GM21423 (cell line): Measurements from ENCODE around the gene FOXN1.
A peak's percentile ranks its signal among the peaks of the same experiment; 100 is the strongest.
"Not testable (repeated sequence)": the region's sequence is repeated elsewhere in the genome, so short reads cannot be mapped to it uniquely, and the experiment has no call there.

ENCODE experiments used
- ATAC-seq: cut with Tn5 transposase; IDR thresholded peaks from one replicate; pipeline ENCODE4 v1.9.1; 2021; ENCODE audit warnings: mild to moderate bottlenecking, moderate library complexity; ENCODE audit not compliant: unreplicated experiment

The FOXN1 gene

DNA sequence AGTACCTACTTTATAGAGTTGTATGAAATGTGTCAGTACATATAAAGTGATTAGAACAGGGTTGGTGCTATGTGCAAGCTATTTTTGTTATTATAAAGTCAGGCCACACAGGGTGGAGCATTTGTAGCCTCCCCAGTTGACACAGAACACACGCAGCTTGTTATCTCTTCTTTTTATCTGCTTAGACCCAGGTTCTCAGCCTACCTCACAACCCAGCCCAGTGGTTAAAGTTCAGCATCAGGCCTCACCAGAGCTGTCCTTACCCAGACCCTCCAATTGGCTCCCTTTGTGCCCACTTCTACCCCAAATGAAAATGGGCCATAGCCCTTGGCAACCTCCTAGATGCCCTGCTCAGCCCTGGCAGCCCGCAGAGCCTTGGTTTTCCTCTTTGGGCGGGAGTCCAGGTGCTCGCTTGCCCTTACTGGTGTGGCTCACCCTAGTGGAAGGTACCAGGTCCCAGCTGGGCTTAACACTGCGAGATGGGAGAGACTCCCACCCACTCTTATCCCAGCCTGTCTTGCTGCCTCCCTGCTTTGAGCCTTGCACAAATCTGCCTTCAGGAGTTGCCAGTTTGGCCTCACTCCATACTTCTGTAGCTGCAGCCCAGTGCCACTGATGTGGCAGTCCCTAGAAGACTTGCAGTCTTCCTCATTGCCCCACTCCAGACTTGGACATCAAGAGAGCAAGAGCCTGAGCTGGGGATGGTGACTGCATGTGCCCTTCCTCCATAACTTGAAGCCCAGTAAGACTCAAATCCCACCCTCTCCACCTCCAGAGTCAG lies 66.3 kb downstream of the FOXN1 start:
- ATAC-seq = no peak

DNA sequence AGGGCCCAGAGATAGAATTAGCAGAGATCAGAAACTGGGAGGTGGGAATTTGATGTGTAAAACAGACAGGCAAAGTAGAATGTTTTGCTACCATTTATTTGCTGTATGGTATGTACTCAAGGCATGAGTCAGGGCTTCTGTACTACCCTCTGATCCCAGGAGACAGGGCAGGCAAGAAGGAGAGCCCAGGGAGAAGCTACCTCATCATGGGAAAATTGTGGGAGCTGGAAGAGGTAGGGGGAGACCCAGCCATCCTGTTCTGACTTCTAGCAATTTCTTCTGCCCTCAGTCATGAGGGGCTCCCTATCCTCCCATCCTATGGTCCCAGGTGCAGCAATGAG lies 66.9 kb downstream of the FOXN1 start:
- ATAC-seq = no peak

DNA sequence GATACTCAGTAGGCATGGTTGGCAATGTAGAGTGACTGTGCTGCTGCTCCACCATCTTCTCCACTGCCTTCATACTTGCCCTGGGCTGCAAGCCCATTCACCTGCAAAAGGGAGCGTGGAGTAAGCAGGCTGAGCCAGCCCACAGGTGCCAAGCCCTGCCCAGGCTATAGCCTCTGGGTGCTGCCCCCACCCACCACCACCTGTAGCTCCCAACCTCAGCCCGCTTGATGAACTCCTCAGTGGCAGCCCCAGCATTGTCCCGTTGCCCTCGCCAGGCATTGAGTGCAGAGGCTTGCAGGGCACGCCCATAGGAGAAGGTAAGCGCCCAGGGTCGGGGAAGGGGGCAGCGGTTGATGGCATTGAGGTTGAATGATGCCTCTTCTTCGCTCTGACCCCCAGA lies 67.4 kb downstream of the FOXN1 start:
- ATAC-seq = no peak

DNA sequence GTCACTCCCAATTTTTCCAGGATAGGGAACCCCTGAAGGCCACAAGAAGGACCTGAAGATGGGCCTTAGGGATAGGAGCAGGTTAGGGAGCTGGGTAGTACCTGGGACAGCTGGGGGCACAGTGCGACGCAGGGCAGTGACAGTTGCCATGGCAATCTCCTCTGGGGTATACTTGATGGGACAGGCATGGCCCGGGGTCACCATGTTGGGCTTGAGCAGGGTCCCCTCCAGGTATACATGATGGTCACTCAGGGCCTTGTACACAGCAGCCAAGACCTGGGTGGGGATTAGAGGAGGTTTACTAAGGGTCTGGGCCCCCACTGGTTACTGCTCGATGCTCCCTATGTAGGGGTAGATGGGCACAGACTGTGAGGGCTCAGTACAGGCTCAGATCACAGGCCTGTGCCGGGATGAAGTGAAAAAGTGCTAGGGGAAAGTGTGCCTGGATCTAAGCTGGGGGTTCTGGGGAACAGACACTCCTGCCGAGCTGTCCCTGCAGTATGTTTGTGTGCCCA lies 67.9 kb downstream of the FOXN1 start:
- ATAC-seq = no peak

DNA sequence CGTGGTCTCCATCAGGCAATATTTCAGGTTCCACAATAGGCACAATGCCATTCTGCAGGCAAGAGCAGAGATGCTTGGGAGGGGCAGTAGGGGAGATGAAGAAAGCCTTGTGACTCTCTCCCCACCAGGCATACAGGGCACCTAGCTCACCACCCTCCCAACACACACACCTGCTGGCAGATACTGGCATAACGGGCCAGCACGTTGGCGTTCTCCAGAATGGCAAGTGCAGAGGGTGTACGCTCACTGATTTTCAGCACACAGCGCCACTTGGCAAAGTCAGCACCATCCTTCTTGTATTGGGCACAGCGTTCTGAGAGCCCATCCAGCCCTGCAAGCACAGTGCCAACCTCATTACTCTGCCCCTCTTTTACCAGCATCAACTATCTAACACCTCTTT lies 68.4 kb downstream of the FOXN1 start:
- no peak for ATAC-seq

DNA sequence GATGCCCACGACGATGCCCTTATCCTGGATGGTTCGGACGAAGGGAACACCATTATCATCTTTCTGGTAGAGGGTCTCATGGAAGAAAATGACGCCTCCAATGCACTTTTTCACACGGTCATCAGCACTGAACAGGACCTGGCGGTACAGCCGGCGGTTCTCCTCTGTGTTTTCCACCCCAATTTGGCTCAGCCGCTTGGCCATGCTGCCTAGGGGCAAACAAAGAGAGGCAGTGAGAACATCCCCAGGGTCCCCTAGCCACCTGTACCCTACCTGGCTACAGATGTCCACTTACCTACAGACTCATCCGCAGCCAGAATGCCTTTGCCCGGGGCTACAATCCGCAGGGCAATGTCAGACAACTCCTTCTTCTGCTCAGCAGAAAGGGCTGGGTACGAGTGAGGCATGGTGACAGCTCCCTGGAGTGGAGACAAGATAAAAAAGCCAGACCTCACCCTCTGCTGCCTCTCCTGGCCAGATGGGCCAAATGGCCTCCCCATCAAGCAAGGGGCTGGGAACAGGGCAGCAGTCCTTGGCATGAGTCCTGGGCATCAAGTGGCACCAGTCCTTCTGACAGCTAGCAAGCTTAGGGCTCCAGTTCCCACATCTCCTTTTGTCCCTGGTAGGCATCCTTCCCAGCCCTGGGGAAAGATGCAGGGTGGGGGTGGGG lies 69.1 kb downstream of the FOXN1 start:
- ATAC-seq = no peak

DNA sequence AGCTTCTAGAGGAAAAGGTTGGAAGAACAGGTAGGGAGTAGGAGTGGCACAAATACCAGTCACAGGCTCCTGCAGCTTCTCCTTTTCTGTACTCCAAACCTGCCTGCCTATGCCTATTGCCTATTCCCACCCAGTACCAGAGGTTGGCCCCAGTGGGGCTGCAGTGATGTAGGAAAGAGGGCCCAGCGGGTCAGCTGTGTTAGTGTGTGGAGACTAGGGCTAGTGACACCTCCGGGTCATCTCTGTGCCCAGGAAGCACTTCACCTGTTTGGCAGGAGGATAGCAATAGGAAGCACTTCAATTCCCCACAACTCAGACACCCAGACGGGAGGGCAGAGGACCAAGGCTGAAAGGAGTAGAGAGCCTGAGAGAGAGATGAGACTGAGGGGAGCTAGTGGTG lies 69.9 kb downstream of the FOXN1 start:
- ATAC-seq = not testable (repeated sequence)

DNA sequence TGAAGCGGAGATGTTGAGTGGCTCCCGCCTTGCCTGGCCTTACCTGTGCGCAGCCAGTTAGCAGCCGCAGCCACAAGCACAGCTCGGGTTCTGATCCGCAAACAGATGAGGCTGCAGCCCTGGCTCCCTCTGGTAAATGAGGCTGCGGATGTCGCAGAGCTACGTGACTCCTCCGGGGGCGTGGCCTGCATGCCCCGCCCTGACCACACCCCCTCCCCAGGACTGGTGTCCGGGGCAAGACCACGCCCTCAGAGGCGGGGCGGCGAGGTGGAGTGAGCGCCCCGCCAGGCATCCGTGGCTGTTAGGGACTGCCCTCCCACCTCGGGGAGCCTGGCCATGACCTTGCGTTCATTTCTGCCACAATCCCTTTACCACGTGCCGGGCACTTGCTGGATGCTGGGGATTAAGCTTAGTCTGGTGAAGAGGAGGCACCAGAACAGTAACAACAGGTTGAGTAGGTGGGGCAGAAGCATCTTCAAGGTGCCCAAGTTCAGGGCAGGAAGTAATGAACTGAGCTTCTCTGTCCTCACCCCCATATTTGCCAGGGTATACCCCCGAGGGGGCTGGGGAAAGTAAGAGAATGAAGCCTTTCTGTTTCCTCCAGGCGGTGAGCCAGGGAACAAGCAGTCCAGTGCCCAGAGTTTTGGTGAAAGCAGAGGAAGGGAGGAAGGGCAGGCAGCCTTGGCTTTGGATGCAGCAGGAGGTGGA lies 70.8 kb downstream of the FOXN1 start, which contains the start of gene ALDOC:
TSS of gene ALDOC (minus strand) at position 138 of the 708 bp plus-strand sequence. CDS start 1,363 bp downstream, outside the sequence.
- peak; percentile 82 for ATAC-seq

DNA sequence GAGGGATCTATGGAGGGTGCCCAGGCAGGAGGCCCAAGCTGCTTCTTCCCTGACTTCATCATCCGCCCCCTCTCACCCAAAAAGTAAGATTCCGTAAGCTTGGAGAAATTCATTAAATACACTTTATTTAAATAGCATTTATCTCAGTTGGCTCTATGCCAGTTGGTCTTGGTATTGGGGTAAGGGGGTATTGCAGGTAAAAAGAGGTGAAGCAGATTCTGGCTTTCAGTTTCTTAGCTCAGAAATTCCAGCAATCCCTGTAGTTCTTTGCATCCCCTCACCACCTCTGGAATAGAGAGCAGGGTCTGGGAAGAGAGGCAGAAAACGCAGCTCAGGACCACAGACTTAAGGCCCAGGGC lies 71.3 kb downstream of the FOXN1 start:
- no peak for ATAC-seq

DNA sequence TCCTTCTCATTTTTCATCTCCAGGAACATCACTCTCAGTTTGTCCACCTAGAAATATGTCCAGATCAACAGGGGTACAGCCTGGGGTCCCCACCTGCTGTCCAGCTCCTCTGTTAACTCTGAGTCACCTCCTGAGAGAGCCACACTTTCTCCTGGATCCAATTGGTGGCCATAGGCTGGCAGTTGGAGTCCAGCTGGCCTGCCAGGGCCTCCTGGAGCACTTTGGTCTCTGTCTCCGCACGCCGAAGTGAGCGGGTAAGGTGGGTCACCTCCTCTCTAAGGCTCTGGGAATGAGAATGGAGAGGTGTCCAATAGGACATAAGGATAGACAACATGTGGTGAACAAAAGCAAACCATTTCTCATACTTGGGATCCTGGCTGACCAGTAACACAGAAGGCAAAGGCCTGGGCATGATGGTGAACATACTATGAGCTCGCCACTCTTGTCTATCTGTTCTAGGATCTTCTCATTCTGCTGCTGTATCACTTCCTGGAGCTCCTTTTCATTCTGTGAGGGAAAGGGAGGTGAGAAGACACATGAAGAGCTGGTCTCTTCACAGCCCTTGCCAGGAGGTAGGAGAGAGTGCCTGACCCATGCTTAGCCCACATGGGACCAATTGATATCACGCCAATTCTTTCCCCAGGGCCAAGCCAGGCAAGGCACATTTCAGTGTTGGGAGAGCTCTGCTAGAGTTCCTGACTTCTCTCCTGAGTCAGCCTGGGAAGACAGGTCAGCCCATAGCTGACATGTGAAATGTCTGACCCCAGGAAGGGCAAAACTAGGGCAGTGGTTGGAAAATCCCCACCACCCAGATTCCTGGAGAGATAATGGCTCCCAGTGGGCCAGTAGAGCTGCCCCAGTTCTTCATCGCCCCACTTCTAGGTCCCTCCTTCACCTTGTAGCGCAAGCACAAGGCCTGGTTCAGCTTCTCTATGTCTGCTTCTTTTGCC lies 72.4 kb downstream of the FOXN1 start:
- no peak for ATAC-seq

DNA sequence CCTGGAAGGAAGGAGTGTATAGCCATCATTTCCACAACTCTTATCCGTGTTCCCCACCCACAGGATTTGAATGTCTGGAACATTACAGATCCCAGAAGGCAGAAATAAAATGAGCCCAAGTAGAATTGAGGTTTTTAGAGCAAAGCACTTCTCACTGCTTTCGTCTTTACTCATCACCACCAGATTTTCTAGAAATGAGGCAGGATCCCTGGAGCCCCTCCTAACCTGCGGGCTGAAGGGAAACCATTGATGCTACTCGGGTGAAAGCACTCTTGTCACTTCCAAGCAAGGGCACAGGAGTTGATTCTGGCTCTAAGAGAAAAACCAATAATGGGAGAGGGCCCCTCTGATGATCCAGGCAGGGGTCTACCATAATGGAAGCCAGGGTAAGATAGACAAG lies 73.4 kb downstream of the FOXN1 start:
- no peak for ATAC-seq

DNA sequence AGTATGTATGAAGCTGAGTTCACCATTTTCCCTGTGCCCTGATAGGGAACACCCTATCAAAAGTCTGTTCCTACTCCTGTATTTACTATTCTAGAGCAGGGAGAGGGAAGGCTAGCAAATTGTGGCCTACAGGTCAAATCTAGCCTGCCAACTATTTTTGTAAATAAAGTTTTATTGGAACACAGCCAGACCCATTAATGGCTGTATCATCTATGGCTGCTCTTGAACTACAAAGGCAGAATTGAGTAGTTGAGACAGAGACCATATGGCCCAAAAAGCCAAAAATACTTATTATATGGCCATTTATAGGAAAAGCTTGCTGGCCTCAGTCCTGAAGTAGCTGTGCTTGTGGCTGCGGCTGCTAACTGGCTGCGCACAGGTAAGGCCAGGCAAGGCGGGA lies 74.8 kb downstream of the FOXN1 start:
- ATAC-seq = no peak

DNA sequence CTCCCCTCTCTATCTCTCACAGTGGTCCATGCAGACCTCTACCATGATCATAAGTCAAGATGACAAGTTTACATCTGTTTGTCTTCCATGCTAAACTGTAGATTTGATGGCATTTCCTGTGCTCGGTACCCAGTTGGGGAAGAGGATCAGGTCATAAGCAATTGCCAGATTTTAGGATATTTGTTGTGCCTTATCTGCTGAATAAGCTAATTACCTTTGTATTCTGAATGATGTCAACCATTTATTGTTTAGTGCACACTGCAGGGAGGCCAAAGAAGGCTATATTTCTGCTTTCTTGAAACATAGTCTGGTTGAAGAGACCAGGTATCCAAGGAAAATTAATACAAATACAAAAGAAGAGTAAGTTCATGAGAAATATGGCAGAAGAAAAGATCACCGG lies 76.4 kb downstream of the FOXN1 start:
- no peak for ATAC-seq

DNA sequence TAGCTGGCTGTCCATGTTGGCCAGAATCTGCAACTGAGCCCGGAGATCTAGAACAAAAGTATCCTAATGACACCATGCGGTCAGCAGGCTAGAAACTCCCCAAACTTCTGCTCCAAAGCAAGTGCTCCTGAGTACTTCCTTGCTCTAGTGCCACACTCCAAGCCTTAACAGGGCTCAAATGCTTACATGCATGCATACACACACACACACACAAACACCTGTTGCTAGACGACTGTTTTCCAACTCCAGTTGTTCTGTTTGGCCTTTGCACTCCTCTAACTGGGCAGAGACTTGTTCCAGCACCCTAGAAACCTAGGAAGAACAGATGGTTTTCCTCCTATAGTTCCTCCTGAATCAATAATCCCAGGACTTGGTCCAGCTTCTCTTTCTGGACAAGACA lies 78.3 kb downstream of the FOXN1 start:
- no peak for ATAC-seq

DNA sequence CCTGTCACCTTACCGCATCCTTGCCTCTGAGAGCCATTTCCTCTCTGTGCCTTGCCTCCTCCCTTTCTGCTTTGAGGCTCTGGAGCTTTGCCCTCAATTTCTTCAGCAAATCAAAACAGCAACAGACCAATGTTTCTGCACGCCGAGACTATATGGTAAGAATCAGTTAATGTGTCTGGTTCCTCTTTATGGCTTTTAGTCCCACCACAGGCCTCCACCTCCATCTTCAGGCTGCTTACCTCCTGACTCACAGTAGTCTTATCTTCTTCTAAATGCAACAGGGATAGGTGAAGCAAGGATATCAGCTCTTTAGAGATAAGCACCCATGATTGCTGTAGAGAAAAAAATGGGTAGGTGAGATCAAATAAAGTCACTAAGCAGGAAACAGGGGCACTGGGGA lies 79.7 kb downstream of the FOXN1 start:
- ATAC-seq = no peak
